WERI-Rb-1 (cell line): ENCODE data around the gene CCNI2.

Source experiments
- DNase-seq: peaks from one replicate; pipeline ENCODE4 v3.0.0-alpha.2; 2020
- H3K27ac ChIP-seq: fragments of 250-450 bp; sonication (Bioruptor Pico); 2 replicates; pipeline ENCODE4 v1.5.1; 2020; ENCODE audit warnings: mild to moderate bottlenecking, moderate library complexity
- H3K27me3 ChIP-seq: fragments of 250-450 bp; sonication (Bioruptor Pico); 2 replicates; pipeline ENCODE4 v1.5.1; 2021; ENCODE audit warnings: mild to moderate bottlenecking, low read depth, moderate library complexity; ENCODE audit not compliant: insufficient read depth, severe bottlenecking
- H3K36me3 ChIP-seq: fragments of 250-450 bp; sonication (Bioruptor Pico); 2 replicates; pipeline ENCODE4 v1.5.1; 2020; ENCODE audit warnings: mild to moderate bottlenecking, moderate library complexity
- H3K4me3 ChIP-seq: 2 replicates; pipeline ENCODE4 v1.5.1; 2011; ENCODE audit warnings: low read depth, mild to moderate bottlenecking, control low read depth, low read length
- H3K9me3 ChIP-seq: fragments of 250-450 bp; sonication (Bioruptor Pico); 2 replicates; pipeline ENCODE4 v1.5.1; 2021; ENCODE audit warnings: mild to moderate bottlenecking, moderate library complexity; ENCODE audit not compliant: severe bottlenecking
- TF ChIP-seq, protein P1 (sequence below): IDR thresholded peaks from 2 replicates; pipeline ENCODE4 v1.5.1; 2011; ENCODE audit warnings: low read depth, mild to moderate bottlenecking, control low read depth, inconsistent platforms, low read length

The CCNI2 gene

DNA sequence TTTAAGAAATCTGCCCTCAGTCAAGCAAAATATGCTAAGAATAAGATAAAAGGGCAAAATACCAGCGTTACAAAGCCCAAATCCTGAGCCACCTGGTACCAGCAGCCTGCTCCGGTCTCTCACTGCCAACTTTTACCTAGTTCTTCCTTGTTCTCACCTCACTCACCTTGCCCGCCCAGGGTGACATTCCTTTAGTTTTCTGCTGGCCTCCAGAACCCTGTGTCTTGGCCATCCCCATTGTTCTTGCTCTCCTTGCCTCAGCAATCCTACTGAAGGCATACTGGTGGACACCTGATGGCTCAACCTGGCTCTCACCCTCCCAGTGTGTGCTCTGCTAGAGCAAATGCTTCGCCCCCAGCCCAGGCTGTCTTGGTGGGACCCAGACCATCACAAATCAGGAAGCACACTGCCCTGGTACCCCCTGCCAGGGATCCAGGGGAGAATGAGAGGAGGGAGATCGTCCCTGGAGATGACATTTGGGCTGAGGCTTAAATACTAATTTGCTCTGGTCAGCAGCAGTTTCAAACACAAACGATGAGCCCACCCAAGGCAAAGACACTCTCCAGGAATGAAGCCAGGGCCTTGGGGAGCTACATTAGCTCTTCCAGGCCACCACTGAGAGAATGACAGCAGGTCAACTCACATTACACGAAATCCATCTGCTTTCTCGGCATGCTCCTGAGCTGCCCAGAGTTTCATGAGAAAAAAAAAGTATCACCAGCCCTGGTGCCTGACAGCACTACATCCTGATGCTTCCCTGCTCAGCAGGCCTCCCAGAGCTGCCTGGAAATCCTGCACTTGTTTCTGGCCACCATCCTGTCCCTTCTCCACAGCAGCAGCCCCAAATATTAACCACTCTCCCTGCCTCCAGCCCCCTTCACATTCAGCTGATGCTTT, 42.0 kb downstream of the CCNI2 start:
- no peak overlapping the region for H3K27ac ChIP-seq
- H3K4me3 ChIP-seq: no peak overlapping the region
- H3K27me3 ChIP-seq: no peaks in the 10 kb centered on the region
- H3K36me3 ChIP-seq: no peaks in the 10 kb centered on the region
- TF ChIP-seq, protein P1, sequence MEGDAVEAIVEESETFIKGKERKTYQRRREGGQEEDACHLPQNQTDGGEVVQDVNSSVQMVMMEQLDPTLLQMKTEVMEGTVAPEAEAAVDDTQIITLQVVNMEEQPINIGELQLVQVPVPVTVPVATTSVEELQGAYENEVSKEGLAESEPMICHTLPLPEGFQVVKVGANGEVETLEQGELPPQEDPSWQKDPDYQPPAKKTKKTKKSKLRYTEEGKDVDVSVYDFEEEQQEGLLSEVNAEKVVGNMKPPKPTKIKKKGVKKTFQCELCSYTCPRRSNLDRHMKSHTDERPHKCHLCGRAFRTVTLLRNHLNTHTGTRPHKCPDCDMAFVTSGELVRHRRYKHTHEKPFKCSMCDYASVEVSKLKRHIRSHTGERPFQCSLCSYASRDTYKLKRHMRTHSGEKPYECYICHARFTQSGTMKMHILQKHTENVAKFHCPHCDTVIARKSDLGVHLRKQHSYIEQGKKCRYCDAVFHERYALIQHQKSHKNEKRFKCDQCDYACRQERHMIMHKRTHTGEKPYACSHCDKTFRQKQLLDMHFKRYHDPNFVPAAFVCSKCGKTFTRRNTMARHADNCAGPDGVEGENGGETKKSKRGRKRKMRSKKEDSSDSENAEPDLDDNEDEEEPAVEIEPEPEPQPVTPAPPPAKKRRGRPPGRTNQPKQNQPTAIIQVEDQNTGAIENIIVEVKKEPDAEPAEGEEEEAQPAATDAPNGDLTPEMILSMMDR: no peak
- H3K9me3 ChIP-seq: peaks cover 4% of the 10 kb centered on the region
- DNase-seq: no peak

GRCh38 chr5:132790201-132790865, 43.1 kb downstream of the CCNI2 start:
- TF ChIP-seq, protein P1: no peak
- H3K4me3 ChIP-seq: no peak overlapping the region
- no peaks in the 10 kb centered on the region for H3K36me3 ChIP-seq
- H3K9me3 ChIP-seq: peaks cover 4% of the 10 kb centered on the region
- DNase-seq: no peak
- no peaks in the 10 kb centered on the region for H3K27me3 ChIP-seq
- no peak overlapping the region for H3K27ac ChIP-seq

- no peaks in the 10 kb centered on the region for H3K36me3 ChIP-seq
- H3K9me3 ChIP-seq: peaks cover 4% of the 10 kb centered on the region
- H3K27ac ChIP-seq: no peak overlapping the region
- no peaks in the 10 kb centered on the region for H3K27me3 ChIP-seq
- TF ChIP-seq, protein P1: no peak
- no peak for DNase-seq
- H3K4me3 ChIP-seq: no peak overlapping the region
These were observed 43.8 kb downstream of the CCNI2 start for GRCh38 chr5:132791026-132791425.

DNA sequence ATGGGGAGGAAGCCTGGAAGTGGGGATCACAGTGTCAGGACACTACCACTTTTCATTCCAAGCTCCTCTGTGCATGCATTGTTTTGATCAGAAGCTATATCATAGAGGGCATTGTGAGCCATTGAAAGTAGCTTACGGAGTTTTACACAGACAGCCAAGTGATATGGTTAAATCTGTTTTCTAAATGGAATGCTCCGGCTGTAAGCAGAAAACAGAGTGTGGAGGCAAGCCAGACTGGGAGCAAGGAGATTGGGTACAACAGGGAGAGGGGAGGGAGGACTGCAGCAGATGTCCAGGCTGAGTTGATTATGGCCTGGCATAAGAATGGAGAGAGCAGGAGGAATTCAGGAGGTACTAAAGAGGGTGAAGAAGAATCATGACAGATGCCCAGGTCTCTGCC, 50.4 kb downstream of the CCNI2 start:
- Histone ChIP-seq H3K4me3 (no peak overlapping the region), H3K9me3 (no peaks in the 10 kb centered on the region), H3K27ac (no peak overlapping the region), H3K27me3 (no peaks in the 10 kb centered on the region), H3K36me3 (no peaks in the 10 kb centered on the region)
- DNase-seq: no peak
- TF ChIP-seq, protein P1: no peak

DNA sequence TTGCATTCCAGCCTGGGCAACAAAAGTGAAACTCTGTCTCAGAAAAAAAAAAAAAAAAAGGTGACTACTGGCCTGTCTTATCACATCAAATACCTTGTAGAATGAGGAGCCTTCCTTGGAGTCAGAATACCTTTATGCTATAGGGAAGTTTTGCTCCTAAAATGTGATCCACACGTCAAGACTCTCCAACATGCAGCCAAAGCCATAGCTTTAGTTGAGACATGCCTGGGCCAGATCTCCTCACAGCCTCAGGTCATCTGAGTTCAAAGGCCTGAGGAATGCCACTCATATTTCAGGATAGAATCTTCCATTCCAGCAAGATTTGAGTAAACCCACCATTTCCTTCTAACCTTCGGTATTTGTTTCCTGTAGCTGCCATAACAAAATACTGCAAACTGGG, 52.2 kb downstream of the CCNI2 start:
- H3K27me3 ChIP-seq: no peaks in the 10 kb centered on the region
- no peaks in the 10 kb centered on the region for H3K9me3 ChIP-seq
- H3K36me3 ChIP-seq: no peaks in the 10 kb centered on the region
- DNase-seq: no peak
- TF ChIP-seq, protein P1: no peak
- no peak overlapping the region for H3K4me3 ChIP-seq
- no peak overlapping the region for H3K27ac ChIP-seq
